Stimulated activated CD4-positive, alpha-beta T cell treated with anti-CD3 and anti-CD28 coated beads, Interleukin-2, amount 100 ng/mL, for 48 hours (primary cell): ENCODE measurements around the gene SEMA3B.
"Not testable (repeated sequence)": the region's sequence is repeated elsewhere in the genome, so short reads cannot be mapped to it uniquely, and the experiment has no call there.

Source experiments
- DNase-seq, 2 donors: peaks; one replicate each; pipeline ENCODE4 v3.0.0-alpha.2; 2020

The SEMA3B gene

DNA sequence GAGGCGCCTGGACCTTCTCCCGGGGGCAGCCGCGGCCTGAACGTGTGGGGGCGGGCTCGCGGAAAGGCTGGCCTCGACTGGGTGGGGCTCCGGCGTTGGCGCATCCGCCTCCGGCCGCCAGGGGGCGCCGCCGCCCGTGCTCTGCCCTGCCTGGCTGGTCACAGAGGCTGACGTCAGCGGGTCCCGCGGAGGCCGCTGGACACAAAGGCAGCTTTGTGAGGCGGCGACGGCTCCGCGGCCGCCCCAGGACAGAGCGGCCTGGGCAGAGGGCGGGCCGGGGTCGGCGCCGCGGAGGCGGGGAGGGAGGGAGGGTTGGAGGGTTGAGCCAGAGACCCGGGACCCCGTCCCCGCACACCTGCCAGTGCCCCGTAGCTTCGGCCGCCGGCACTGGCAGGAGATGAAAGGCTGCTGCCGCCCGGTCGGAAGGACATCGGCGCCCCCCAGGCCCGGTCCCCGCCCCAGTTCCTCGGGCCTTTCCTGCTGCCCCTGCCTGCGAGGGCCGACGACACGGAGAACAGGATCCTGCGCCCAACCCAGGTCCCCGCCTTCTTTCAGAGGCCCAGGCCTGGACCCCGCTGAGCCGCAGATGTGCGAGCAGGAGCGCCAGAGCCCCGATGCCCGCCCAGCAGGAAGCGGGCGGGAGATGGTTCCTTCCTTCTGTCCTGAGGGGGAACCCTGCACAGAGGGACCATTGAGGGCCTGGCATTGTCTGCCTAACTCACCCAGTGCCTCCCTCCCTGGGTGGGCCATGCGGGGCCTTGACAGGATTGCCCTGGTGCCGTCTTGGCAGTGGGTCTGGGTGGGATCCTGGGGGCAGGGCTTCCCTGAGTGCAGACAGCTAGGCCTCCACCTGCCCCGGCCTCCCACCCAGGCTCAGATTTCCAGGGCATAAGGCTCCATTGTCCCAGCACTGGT, 8.7 kb upstream of the SEMA3B start:
- DNase-seq, result peak; percentile 78 to 91

DNA sequence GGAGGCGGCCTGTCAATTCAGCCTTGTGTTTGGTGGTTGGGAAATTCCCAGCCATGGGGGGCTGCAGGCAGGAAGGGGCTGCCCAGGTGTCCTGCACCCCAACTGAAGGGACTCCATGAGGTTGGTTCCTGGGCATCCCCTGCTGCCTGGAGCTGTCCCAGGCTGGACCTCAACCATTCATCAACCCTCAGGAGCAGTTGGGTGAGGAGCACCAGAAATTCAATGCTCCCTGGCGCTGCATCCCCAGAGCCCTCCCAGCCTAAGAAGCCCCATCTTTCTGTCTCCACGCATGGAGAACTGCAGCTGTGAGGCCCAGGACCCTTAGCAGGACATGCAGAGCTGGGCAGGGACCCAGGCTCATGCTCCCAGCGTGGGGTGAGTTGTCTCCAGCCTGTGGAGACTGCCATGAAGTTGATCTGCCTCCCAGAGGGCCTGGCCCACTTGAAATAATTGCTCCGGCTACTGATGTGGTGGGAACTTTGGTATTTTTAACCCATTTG, 8.0 kb upstream of the SEMA3B start:
- DNase-seq, result no peak

DNA sequence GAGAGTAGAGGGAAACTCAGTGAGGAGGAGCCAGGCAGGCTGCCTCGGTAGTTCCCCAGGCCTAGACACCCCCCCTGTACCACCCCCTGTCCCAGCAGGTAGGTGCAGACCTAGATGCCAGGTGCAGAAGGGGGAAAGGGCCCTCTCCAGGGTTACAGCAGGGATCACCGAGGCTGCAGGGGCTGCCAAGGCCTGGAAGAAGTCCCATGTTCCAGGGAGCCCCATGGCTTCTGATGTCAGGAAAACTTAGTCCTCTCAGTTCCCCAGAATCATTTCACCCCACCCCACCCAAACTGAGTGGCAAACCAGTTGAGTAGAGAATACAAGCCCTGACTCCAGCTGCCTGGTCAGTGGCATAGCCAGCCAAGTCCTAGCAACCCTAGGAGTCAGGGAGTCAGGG, 7.4 kb upstream of the SEMA3B start:
- DNase-seq, result no peak

- not testable (repeated sequence) for DNase-seq
Measured at GRCh38 chr3:50262200-50262599, 6.7 kb upstream of the SEMA3B start.

DNA sequence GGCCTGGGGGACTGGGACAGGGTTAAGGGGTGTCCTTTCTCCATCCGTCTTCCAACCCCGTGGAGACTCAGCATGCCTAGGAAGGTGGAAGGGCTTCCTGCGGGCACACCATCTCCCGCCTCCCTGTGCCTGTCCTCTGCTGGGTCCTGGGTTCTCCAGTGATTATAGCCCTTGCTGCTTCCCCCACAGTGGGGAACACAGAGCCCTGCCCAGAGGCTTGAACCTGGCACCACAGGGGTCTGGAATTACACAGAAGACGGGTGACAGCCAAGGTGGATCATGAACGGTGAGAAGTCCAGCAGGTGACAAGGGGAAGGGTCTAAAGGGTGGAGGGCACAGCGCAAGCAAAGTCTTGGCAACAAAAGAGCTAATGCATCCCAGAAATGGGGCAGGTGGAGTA, 6.2 kb upstream of the SEMA3B start:
- DNase-seq, result no peak

DNA sequence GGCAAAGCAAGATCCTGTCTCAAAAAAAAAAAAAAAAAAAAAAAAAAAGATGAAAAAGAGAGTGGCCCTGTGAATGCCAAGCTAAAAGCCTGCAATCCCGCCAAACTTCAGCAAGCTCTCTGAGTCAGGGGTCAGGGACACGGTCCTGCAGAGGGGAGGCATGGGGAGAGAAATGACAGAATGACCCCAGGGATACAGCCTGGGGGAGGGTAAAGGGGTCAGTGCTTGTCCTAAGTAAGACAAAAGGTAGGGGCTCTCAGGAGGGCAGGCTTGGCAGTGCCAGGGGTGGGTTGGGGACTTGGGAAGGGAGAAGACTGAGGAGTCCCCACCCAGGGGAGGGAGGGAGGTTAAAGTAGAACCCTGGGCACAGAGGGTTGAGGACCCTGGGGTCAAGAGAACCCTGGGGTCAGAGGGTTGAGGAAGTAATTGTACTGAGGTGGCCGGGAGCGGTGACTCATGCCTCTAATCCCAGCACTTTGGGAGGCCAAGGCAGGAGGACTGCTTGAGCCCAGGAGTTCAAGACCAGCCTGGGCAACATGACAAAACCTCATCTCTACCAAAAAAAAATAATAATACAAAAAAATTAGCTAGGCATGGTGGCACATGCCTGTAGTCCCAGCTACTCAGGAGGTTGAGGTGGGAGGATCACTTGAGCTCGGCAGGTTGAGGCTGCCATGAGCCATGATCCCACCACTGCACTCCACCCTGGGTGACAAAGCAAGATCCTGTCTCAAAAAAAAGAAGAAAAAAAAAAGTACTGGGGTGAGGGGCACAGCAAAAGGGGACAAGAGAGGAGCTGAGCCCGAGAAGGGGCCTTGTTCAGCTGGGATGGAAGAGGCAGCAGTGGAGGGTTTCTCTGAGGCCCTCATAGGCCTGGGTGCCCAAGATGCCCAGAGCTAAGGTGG, 5.2 kb upstream of the SEMA3B start:
- no peak for DNase-seq

DNA sequence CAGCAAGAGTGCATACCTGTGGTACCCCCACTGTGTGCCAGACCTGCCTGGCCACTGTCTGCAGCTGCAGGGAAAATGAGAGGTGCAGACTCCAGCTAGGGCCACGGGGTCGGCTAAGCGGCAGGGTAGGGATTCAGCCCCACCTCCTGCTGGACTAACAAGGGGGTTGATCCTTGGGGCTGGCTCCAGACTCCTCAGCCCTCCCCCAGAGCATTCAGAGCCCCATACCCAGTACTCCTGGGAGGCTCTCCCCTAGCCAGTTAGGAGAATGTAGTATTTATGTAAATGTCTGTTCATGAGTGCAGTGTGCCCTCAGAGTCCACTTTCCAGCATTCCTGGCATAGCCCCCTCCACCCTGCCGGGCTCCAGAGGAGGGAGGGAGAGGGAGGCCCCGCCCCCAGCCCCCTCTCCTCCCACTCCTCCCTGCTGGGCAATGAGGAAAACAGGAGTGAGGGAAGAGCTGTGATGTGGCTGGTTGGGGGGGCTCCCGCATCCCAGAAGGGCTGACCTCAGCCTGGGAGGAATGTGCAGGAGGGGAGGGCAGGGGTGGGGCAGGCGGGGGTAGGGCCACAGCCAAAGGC, 4.5 kb upstream of the SEMA3B start:
- DNase-seq, result no peak

DNA sequence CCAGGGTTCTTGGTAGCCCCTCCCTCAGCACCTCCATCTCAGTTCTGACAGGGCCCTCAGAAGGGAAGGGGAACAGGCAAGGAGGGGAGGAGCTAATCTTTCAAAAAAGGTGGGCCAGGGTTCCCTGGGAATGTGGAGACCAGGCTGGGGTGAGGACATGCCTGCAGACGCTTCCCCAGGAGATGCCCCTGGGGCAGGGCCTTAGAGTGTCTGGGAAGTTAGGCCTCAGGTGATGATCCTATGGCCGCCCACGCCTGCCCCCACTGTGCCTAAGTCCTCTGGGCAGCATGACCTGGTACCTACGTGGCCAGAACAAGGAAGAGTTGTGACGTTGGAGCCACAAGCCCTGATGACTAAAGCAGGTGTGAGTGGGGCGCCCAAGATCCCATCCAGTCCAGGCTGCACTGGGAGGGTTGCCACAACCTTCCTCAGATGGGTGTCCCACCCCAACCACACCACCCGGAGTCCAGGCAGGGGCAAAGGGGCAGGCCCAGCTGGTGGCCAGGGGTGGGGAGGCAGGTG, 3.9 kb upstream of the SEMA3B start:
- no peak for DNase-seq

DNA sequence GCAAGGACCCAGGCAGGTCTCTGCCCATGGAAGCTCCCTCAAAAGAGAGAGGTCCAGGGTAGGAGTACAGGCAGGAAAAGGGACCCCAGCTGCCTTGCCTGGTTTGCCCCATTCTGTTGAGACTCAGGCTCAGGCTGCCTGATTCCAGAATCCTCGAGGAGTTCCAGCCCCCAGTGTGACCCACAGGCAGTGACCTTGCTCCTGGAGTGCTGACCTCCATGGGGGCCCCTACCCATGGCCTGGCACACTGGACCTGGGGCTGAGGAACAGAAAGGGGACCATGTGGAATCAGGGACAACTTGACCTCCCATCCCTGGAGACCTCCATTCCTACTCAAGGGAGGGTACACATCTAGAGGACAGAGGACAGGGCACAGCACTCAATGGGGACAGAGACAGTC, 3.4 kb upstream of the SEMA3B start:
- DNase-seq, result no peak

DNA sequence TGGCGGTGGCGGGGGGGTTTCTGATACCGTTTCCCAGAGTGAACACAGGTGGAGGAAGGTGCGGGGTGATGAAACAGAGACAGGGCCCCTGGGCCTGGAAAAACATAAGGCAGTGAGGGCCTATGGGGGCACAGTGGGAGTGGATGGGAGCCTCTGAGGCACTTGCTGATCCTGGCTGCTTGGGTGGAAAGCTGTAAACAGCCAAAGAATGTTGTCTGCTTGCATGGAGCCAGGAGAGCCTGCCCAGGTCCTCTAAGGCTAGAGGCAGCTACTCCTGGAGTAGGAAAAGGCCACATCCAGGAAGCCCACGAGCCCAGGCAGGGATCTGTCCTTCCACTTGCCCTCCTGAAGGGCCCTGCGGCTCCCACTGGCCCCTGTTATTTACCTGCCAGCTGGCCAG, 2.9 kb upstream of the SEMA3B start:
- no peak for DNase-seq

DNA sequence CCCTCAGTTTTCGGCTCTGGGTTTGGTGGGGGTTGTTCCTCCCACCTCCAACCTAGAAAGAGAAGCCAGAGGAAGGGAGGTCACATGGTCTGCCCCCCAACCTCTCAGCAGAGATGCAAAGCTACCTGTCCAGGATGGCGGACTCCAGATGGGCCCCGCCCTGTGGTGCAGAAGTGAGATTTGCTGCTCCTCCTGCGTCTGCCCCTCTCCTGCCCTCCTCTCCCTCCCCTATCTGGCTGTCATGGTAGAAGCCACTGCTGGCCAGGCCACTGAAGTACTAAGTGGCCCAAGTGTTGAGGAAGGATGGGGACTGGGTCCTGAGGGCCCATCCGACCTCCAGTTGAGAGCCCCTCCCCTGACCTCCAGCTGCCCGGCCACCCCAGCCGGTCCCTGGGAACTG, 2.1 kb upstream of the SEMA3B start:
- DNase-seq, result no peak

DNA sequence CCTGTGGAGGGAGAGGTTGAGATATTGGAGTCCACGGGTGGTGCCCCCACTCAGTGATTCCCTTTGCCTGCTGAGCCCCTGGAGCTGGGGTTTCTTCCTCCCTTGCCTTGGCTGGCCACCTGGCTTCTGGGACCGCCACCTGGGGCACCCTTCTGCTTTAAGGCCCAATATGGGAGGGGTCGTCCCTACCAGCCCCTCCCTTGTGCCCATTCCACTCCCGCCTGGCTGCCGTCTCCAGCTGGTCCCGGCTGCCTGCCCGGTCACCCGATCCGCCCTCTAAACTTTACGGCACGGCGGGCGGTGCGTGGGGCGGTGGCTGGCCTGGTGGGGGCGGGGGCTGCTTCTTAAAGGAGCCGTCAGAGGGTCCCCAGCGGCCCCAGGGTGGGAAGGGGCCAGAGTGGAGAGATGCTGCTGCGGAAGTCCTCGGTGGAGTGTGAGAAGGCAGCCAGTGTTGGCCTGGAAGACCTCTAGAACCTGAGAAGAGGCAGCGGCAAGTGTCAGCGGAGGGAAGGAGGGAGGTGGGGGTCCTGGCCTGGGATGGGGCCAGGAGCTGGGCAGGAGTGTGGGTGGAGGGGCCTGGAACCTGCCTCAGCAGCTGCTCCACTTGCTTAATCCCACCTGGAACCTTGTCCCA, 1.6 kb upstream of the SEMA3B start:
- DNase-seq, result no peak

GRCh38 chr3:50268276-50268675, 671 bp upstream of the SEMA3B start:
- no peak for DNase-seq

GRCh38 chr3:50269460-50269859, 513 bp downstream of the SEMA3B start:
- no peak for DNase-seq

DNA sequence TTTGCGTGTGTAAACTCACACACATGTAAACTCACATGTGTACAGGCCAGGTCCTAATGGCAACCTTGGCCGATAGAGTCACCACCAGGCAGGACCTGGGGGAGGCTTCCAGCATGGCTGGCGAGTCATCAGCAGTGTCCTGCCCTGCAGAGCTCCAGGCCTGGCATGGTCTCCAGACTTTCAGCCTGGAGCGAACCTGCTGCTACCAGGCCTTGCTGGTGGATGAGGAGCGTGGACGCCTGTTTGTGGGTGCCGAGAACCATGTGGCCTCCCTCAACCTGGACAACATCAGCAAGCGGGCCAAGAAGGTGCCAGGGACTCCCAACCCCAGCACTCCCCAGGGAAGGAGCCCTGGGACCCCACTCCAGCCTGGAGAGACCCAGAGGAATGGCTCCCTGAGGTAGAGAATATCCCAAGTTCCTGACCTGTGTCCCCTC, 1.0 kb downstream of the SEMA3B start:
- no peak for DNase-seq

- DNase-seq, result no peak
Measured at GRCh38 chr3:50270422-50271224, 1.7 kb downstream of the SEMA3B start.

DNA sequence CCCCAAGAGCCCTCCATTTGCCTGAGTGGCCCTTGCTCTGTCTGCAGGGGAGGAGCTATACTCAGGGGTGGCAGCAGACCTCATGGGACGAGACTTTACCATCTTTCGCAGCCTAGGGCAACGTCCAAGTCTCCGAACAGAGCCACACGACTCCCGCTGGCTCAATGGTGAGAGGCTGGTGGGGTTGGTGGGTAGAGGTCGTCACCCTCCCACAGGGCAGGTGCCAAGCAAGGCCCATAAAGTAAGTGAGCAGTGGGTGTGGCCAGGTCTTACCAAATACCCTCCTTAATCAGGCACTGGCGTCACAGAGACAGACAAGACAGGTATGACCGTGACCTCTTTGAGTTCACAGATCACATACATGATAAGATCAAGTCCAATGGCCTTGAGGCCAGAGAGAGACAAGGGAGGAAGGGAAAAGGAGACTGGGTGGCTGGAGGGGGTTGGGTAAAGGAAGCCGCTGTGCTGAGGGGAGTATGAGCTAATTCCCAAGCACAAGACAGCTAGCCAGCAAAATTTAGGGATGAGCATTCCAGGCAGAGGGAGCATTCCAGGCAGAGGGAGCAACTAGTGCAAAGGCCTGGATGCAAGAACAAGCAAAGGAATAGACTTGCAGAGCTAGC, 2.5 kb downstream of the SEMA3B start:
- no peak for DNase-seq

DNA sequence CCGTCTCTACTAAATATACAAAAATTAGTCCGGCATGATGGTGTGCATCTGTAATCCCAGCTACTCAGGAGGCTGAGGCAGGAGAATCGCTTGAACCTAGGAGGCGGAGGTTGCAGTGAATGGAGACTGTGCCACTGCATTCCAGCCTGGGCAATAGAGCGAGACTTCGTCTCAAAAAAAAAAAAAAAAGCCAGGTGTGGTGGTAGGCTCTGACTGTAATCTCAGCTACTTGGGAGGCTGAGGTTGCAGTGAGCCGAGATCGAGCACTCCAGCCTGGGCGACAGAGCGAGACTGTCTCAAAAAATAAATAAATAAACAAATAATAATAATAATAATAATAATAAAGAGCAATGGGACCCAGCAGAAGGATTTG, 3.6 kb downstream of the SEMA3B start:
- DNase-seq, result not testable (repeated sequence)

GRCh38 chr3:50272911-50273688, 4.2 kb downstream of the SEMA3B start:
- DNase-seq, result peak; percentile 97 to 98

- DNase-seq, result no peak
Measured at GRCh38 chr3:50273689-50274065, 4.7 kb downstream of the SEMA3B start.
